GM12891 (cell line): ENCODE data around the gene HDAC4.

Source experiments
- POLR2A ChIP-seq: IDR thresholded peaks from 2 replicates; pipeline ENCODE4 v1.6.1; 2011; ENCODE audit warnings: low read depth, low read length, control low read depth
- POLR2AphosphoS5 ChIP-seq: IDR thresholded peaks from 2 replicates; pipeline ENCODE4 v1.6.1; 2011; ENCODE audit warnings: low read depth, low read length, control low read depth
- TAF1 ChIP-seq: IDR thresholded peaks from 2 replicates; pipeline ENCODE4 v1.6.1; 2011; ENCODE audit warnings: low read depth, low read length, control low read depth

DNA sequence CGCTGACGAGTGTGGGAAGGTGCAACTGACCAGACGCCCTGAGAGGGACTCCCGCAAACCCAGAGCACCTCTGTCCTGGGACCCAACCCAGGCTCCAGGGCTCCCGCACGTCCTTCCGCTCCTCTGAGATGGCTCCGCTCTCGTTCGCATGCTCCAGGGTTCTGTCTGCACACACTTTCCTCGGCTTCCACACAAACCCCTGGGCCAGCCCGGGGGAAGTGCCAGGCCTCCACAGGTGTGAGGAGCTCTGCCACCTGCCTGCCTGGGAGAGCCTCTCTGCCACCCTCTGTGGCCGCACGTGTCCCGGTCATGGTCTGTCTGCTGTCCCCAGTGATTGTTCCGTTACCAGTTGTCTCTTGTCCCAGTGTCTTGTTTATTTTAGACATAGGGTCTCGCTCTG is 222.9 kb downstream of the HDAC4 start:
- TF ChIP-seq POLR2A (no peak), POLR2AphosphoS5 (no peak), TAF1 (no peak)
